Stromal cell of bone marrow (primary cell): ENCODE data around the gene C16orf87.

Source experiments
- DNase-seq: peaks from one replicate; pipeline ENCODE4 v3.0.0-alpha.2; 2012; ENCODE audit warnings: low read depth

C16orf87 gene

DNA sequence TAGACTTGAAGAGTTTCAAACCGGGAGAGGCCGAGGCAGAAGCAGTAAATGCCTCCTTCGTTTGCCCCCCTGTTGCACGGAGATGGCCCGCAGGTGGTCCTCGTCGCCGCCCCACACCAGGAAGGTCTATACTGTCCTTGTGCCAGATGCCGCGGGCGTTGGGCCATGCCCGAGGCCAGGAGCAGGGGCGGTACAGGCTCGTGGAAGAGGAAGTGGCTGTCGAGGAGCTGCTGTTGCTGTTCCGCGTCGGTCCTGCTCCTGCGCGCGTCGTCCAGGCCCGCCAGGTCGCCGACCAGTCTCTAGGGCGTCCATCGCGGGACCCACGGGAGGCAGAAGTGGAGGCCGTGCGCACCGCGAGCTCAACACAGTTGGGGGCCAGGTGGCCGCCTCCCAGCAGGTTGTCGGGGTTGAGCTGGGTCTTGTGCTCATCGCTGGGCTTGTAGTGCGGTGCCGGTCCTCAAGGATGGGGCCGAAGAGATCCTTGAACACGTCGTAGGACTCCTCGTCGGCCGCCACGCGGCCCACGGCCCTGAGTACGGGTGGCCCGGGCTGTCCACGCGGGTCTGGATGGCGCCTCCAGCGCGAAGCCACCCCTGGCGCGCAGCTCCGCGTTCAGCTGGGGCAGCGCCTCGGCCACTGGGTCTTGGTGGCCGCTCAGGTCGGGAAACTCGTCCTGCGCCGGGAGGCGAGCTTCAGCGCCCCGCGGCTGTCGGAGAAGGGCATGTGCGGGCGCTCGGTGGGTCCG, 13.1 kb upstream of the C16orf87 start:
- no peak for DNase-seq

DNA sequence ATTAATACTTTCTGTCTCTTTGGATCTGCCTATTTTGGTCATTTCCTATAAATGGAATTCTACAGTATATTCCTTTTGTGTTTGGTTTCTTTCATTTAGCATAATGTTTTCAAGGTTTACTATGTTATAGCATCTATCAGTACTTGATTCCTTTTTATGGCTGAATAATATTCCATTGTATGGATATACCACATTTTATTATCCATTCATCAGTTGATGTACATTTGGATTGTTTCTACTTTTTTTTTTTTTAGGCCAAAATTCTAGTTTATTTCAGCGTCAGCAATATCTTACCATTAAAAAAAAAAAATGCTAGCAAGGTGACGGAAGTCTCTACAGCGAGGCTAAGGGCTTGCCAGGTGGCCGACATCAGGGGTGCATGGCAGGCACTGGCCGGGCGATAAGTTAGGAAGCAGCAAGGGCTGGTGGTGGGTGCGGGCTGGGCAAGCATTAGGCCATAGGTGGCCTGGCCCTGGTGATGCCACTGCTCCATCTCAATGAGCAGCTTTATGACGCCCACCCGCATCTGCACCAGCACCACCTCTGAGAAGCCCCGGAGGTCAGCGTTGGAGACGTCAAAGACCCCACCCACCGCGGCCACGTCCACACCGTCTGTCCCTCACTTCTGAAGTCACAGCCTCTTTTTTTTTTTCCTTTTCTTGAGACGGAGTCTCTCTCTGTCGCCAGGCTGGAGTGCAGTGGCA, 11.4 kb upstream of the C16orf87 start:
- DNase-seq, result no peak

DNA sequence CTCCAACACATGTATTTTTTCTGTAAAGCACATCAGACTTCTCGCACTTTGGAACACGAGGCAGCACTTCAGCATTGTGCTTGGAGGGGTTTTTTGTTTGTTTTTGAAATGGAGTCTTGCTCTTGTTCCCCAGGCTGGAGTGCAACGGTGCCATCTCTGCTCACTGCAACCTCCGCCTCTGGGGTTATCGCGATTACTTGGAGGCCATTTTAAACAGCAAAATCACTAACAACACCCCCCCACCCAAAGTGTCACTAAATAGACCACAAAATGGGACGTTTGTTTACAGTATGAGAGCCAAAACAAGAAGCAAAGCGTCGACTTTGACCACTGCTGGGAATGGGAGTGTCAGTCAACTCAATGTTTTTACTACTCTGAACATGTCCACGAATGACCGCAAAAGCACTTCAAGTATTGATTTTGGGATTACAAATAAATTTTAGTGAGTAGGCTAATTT, 9.0 kb upstream of the C16orf87 start:
- no peak for DNase-seq

DNA sequence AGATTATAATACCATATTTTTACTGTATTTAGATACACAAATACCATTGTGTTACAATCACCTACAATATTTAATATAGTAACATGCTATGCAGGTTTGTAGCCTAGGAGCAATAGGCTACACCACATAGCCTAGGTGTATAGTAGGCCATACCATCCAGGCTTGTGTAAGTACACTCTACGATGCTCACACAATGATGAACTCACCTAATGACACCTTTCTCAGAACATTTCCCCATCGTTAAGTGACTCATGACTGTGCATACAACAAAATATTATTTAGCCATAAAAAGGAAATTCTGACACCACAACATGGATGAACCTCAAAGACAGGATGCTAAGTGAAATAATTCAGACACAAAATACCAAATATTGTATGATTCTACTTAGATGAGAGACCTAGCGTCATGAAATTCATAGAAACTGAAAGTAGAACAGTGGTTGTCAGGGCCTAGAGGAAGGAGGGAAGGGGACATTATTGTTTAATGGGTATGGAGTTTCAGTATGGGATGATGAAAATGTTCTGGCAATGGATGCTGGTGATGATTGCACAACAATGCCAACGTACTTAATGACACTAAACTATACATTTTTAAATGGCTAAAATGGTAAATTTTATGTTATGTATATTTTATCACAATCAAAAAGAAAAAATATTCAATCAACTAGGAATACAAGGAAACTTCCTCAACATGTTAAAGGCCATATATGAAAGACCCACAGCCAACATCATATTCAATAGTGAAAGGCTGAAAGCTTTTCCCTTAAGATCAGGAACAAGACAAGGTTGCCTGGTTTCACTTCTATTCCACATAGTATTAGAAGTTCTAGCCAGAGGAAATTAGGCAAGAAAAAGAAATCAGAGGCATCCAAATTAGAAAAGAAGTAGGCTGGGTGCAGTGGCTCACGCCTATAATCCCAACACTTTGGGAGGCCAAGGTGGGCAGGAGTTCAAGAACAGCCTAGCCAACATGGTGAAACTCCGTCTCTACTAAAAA, 5.9 kb upstream of the C16orf87 start:
- no peak for DNase-seq

DNA sequence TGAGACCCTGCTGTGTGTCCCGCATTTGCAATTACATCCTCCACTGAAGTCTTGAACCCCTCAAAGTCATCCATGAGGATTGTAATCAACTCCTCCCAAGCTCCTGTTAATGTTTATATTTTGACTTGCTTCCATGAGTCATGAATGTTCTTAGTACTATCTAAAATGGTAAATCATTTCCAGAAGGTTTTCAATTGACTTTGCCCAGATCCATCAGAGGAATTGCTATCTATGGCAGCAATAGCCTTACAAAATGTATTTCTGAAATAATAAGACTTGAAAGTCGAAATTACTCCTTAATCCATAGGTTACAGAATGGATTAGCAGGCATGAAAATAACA, 2.5 kb upstream of the C16orf87 start:
- no peak for DNase-seq

DNA sequence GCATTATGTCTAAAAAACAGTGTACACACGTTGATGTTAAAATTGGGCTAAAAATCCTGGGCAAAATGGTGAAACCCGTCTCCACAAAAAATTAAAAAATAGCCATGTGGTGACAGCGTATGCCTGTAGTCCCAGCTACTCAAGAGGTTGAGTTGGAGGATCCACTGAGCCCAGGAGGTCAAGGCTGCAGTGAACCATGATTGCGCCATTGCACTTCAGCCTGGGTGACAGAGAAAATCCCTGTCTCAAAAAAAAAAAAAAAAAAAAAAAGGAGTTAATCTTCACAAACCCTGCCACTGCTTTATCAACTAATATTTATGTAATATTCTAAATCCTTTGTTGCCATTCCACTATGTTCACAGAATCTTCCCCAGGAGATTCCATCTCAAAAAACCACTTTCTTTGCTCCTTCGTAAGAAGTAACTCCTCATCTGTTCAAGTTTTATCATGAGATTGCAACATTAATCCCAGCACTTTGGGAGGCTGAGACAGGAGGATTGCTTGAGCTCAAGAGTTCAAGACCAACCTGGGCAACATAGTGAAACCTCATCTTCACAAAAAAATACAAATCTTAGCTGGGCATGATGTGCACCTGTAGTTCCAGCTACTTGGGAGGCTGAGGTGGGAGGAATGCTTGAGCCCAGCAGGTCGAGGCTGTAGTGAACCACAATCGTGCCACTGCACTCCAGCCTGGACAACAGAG, 1.9 kb upstream of the C16orf87 start:
- no peak for DNase-seq

DNA sequence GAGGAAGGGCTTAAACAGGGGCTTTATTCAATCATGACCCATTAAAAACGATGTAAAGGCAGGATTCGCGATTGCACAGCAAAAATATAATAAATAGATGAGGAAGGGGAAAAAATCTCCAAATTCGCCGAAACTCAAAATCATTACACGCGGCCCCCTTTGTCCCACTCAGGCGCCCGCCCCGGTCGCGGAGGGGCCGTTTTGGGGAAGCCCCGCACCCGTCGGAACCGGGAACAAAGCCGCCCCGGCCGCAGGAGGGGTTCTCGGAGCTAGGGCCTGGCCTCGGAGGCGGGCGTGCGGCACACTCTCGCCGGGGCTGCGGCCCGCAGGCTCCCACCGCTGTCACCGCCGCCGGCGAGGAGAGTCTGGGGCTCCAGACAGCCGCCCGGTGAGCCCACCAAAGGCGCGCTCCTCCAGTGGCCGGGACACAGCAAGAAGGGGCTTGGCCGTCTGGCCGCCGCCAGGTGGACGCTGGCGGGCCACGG, 521 bp downstream of the C16orf87 start:
- DNase-seq, result peak; percentile 2

DNA sequence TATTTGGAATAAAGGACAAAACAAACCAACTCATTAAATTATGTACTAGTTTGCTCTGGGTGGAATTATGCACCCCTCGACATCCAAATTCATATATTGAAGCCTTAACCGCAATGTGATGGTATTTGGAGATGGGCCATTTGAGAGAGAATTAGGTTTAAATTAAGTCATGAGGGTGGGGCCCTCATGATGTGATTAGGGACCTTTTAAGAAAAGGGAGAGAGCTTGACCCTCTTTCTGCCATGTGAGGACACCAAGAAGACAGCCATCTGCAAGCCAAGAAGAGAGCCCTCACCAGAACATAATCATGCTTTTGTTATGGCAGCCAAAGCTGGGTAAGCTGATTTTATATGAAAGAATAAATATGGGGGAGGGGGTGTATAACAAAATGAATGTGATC, 2.0 kb downstream of the C16orf87 start:
- DNase-seq, result no peak

DNA sequence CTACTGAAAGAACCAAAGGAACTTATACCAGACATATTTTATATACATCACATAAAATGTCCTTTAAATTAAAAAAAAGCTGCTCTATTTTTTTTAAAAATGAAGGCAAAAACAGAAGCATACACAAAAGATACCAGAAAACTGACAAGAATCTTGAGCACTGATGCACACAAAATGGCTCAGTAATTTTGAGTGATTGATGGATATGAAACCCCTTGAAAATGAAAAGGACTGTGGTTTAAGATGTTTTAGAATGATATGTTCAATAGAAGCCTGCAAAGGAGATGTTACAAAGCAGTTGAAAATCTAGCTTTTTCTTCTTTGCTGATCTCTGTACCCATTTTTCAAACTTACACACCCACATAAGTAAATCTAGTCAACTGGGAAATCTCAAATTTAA, 2.7 kb downstream of the C16orf87 start:
- no peak for DNase-seq

DNA sequence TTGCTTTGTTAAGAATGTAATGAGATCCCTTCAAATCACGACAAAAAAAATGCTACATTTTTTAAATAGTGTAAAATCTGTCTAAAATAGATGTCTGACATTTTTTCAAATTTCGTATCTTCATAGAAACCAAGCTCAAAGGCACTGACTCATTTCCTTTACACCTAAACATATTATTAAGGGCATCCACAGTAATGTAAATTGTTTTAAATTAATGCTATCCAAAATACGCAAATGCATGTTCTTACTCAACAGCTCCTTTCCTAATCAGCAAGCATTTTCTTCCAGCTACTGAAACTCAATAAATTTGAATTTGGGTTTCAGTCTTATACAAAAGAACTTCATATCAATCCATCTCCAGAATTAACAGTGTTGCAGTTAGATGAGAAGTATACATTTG, 4.3 kb downstream of the C16orf87 start:
- no peak for DNase-seq

DNA sequence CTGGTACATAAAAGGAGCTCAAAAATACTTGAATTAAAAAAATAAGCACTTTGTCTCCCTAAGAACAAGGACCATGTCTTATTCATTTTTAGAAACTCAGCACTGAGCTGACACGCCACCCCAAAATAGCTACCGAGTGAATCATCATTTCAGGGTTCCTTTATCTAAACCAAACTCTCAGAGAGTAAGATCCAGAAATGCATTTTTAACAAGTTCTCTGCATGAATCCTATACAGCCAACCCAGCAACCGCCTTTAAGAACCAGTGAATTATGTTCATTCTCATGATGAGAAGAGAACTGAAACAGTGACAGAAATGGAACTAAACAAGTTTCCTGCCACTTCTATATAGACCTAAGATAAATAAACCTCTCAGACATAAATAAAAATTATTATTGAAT, 8.7 kb downstream of the C16orf87 start:
- peak; percentile 20 for DNase-seq

DNA sequence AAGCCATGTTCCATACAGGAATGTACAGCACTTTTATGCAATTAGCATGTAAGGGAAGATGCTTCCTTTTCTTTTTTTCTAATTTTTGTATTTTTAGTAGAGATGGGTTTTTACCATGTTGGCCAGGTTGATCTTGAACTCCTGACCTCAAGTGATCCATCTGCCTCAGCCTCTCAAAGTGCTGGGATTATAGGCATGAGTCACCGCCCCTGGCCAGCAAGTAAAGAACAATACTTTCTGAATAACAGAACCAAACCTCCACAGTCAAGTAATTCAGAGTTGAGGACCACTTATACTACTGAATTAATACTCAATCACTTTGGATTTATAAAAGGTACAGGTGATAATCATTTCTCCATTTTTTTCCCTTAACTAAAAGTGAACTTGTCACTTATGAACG, 13.0 kb downstream of the C16orf87 start:
- peak; percentile 2 for DNase-seq

DNA sequence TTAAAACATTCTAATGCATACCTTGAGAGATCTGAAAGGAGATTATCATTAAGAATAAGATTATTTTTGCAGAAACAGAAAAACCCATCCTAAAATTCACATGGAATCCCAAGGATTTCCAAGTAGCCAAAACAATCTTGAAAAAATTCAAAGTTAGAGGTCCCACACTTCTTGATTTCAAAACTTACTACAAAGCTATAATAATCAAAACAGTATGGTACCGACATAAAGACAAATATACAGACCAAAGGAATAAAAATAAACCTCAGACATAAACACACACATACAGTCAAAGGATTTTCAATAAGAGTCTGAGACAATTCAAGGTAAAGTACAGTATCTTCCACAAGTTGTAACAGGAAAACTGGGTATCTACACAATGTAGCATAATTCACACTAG, 16.2 kb downstream of the C16orf87 start:
- DNase-seq, result no peak

DNA sequence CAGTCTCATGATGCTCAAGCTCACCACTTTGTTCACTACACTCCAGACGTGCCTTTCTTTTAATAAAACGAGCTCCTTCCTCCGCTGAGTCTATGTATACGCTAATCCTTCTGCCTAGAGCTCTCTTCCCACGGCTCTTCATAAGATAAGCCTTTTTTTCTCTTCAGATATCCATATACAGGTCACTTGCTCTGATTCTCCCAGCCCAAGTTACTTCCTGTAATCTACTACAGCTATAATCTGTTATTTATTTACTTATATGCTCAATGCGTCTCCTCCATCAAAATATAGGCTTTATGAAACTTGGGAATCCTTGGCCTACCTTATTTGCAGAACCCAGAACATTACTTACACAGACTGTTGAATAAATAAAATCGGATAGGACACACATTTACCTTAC, 17.4 kb downstream of the C16orf87 start:
- DNase-seq, result no peak

DNA sequence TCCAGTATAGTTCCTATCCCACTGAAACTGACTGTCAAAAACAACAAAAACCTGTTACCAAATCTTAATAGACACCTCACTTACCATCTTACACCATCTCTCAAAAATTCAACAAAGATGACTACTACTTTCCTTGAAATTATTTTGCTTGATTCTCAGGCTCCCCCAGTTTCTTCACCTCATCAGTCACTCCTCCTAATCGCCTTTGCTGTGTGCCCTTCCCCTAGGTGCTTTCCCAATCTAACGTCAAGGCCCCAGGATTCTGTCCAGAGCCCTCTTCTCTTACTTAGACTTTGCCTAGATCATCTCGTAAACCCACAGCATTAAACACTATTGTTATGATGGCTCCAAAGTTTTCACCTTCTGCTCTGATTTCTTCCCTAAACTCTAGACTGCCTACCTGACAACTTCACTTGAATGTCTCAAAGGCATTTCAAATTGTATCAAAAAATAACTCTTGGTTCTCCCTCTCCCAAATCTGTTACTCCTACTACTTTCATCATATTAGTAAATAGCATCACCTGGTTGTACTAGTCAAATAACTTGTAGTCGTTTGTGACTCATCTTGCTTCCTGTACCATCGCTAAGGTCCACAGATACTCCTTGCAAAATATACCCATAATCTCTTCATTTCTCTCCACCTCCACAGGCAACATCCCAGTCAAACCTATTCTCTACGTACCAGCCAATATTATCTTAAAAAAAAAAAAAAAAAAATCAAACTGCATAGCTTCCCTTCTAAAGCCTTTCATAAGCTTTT, 18.0 kb downstream of the C16orf87 start:
- no peak for DNase-seq

DNA sequence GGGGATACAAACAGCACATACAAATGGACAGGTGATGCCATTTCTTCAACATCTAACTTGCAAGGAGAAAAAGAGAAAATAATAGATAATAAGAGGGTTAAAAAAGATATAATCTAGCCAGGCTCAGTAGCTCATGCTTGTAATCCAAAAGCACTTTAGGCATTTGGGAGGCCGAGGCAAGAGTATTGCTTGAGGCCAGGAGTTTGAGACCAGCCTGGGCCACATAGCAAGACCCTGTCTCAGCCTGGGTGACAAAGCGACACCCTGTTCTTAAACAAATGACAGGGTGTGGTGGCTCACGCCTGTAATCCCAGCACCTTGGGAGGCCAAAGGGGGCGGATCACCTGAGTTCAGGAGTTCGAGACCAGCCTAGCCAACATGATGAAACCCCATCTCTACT, 19.3 kb downstream of the C16orf87 start:
- DNase-seq, result no peak

DNA sequence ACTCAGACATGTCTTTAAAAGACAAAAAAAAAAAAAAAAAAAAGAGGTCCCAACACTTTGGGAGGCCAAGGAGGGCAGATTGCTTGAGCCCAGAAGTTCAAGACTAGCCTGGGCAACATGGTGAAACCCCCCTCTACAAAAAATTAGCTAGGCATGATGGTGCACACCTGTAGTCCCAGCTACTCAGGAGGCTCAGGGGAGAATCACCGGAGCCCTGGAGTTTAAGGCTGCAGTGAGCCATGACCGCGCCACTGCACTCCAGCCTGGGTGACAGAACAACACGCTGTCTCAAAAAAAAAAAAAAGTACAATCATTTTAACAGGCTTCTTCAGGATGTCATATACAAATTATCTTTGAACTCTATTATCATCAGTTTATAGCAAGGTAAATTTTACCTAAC, 22.0 kb downstream of the C16orf87 start:
- DNase-seq, result no peak

DNA sequence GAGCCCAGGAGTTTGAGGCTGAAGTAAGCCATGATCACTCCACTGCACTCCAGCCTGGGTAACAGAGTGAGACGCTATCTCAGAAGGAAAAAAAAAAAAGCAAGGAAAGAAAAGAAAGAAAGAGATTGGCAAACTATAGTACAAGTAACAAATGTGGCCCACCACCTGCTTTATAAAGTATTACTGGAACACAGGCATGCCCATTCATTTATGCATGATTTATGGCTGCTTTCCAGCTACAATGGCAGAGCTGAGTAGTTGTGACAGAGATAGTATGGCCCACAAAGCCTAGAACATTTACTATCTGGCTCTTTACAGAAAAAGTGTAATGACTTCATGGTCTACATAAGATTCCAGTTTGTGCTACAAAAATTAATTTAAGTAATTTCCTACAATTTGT, 23.6 kb downstream of the C16orf87 start:
- DNase-seq, result no peak

DNA sequence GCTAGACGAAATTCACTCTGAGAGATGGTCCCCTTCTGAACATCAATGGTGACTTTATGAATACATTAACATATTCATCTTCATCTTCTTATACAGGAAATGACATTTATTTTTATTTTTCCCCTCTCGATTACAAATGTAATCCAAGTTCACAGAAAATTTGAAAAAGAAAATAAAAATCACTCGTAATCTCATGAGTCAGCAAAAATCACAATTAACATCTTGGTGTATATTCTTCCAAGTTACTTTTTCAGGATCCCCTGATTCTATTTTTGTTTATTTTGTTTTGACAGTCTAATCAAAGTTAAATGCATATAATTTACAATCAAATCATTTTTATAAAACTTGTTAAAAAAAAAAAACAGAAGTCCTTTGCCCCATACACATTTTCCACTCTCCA, 27.6 kb downstream of the C16orf87 start:
- DNase-seq, result no peak

DNA sequence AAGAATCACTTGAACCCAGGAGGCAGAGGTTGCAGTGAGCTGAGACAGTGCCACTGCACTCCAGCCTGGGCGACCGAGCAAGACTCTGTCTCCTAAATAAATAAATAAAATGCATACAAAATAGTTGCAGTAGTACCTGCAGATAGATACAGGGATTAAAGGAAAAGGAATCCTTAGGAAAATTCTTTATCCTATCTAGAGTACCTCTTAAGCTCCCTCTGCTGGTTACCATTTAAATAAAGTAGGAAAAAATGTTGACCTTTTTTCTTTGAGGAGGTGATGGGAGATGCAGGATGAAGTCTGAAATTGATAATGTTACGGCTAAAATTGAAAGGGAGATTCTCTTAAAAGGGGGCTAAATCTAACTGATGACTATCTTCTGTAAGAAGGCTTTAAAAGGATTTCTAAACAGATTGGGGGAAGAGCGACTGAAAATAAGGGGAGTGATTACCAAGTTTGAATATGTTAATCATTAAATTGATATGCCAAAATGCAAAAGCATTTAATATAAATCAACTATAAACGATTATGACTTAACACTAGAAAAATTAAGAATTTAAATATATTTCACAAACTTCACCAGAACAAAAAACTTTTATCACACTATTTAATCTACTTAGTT, 29.4 kb downstream of the C16orf87 start:
- no peak for DNase-seq

DNA sequence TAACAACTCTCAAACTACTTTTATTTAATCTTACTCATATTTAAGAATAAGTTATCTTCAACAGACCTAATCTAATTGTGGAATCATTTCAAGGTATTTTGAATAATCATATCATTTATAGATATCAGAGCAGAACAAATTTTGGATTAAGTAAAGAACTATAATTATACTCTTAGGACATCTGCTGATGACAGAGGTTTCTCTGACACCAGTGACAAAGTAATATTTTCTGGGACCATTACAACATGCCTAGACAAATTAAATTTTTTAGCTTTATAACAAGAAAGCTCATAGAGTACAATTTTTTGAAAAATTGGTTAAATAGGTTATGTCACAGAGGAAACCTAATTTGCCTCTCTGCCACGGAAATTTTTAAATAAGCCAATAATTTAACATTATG, 30.5 kb downstream of the C16orf87 start:
- DNase-seq, result no peak
